Activated CD8-positive, alpha-beta memory T cell treated with anti-CD3 and anti-CD28 coated beads, Interleukin-2, amount 50 U/mL, for 4 hours (primary cell): ENCODE measurements around the gene ELOA.
"Not testable (repeated sequence)": the region's sequence is repeated elsewhere in the genome, so short reads cannot be mapped to it uniquely, and the experiment has no call there.

ENCODE experiments used
- DNase-seq: peaks from one replicate; pipeline ENCODE4 v3.0.0-alpha.2; 2020

Gene ELOA

GRCh38 chr1:23801876-23802275 lies 58.6 kb downstream of the ELOA start:
- DNase-seq, result no peak

GRCh38 chr1:23802809-23803342 lies 59.6 kb downstream of the ELOA start:
- DNase-seq, result not testable (repeated sequence)

GRCh38 chr1:23803674-23804073 lies 60.4 kb downstream of the ELOA start:
- no peak for DNase-seq

- DNase-seq, result no peak
Observed at GRCh38 chr1:23804183-23804835, 61.0 kb downstream of the ELOA start.

GRCh38 chr1:23805025-23805424 lies 61.8 kb downstream of the ELOA start:
- no peak for DNase-seq

GRCh38 chr1:23806280-23806679 lies 63.0 kb downstream of the ELOA start:
- DNase-seq, result no peak

- DNase-seq, result no peak
Observed at GRCh38 chr1:23807453-23807852, 64.2 kb downstream of the ELOA start.

GRCh38 chr1:23809751-23810171 lies 66.5 kb downstream of the ELOA start:
- peak; percentile 79 for DNase-seq

GRCh38 chr1:23810818-23811540 lies 67.7 kb downstream of the ELOA start:
- peak; percentile 56 for DNase-seq
